Urinary bladder (tissue), 4 donors: Measurements from ENCODE around the gene LRPAP1. TPM values are rescaled to one million over a fixed set of nuclear protein-coding genes. Genes with fewer than 3 reads are reported as not detected.

ENCODE experiments used
- DNase-seq: peaks from one replicate; pipeline ENCODE4 v3.0.0-alpha.2; 2015; ENCODE audit errors: extremely low spot score
- H3K27ac ChIP-seq: one replicate; pipeline ENCODE4 v1.5.1; 2013; ENCODE audit warnings: low read depth, mild to moderate bottlenecking, moderate library complexity
- H3K36me3 ChIP-seq: one replicate; pipeline ENCODE4 v1.6.1; 2013; ENCODE audit warnings: mild to moderate bottlenecking, moderate library complexity; ENCODE audit not compliant: insufficient read depth
- H3K4me1 ChIP-seq: one replicate; pipeline ENCODE4 v1.6.1; 2013; ENCODE audit warnings: mild to moderate bottlenecking, moderate library complexity; ENCODE audit not compliant: insufficient read depth
- H3K4me3 ChIP-seq: one replicate; pipeline ENCODE4 v1.5.1; 2013; ENCODE audit warnings: low read depth, low read length
- WGBS: extraction: QIAGEN DNeasy Blood & Tissue Kit; methylation state at CpG from one replicate; pipeline ENCODE4 v1.1.7; 2013; 5-methylcytosine and 5-hydroxymethylcytosine counted together
- polyA plus RNA-seq: library from polyadenylated mRNA; stranded (reverse); fragments of 200-250 nt; gene quantifications from one replicate; pipeline ENCODE4 v1.2.3, GENCODE V29; 2013
- total RNA-seq: library from RNA; depleted of rRNA; stranded (reverse); fragments of >200 nt; gene quantifications from one replicate; pipeline ENCODE4 v1.2.3, GENCODE V29; 2014
- donor health status: healthy with polysubstance abuse.
- donor health status: healthy.

The LRPAP1 gene
- total and polyA plus RNA-seq, 2 donors, result 79.6 to 231 TPM

DNA sequence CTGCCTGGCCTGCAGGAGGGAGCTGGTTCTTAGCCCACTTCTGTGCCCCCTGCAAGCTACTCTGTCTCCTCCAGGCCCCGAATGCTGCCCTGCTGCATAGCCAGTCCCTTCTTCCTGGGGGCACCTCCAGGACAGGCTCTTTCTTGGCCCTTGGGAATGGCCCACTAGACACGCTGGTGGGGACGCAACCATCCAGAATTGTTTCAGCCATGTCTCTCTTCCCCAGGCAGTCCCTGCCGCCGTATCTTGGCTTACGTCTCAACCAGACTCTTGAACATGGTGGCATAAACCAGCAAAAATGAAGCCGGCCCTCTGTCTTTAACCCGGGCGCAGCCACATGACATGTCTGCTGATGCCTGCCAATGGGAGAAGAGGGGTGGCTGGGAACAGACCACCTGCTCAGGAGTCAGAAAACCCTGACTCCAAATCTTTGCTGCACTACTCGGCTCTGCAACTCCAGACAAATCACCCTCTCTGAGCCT is 9.0 kb downstream of the LRPAP1 start:
- 96% methylated on average over 10 of the region's 10 CpGs for WGBS
- Histone ChIP-seq H3K4me3 (no peak overlapping the region), H3K4me1 (no peaks in the 10 kb centered on the region), H3K36me3 (peaks cover 8% of the 10 kb centered on the region), H3K27ac (no peak overlapping the region)
- DNase-seq, result no peak

DNA sequence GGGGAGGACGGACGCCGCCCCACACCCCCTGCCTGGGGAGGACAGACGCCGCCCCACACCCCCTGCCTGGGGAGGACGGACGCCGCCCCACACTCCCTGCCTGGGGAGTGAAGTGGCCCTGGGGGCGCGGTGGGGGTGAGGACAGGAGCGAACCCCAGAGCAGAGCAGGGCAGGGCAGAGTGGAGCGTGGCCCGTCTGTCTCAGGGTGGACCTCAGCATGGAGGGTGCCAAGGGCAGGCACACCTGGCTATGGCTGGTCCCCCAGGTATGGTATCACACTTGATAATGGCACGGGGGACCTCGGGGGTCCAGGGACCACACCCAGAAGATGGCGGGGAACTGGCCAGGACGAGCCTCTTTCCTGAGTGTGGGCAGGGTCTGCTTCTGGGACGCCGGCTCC is 9.6 kb downstream of the LRPAP1 start:
- WGBS, result 94% methylated on average over 19 of the region's 19 CpGs
- no peak for DNase-seq
- Histone ChIP-seq H3K36me3 (peaks cover 13% of the 10 kb centered on the region), H3K4me3 (no peak overlapping the region), H3K4me1 (no peaks in the 10 kb centered on the region), H3K27ac (no peak overlapping the region)

DNA sequence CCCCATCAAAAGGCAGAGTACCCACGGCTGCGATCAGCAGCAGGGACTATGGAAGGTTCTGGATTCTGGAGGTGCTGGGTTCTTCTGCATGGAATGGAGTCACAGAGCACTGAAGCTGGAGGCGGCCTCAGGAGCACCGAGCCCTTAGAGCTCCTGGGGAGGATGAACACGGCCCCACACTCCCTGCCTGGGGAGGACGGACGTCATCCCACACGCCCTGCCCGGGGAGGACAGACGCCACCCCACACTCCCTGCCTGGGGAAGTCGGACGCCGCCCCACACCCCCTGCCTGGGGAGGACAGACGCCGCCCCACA is 9.9 kb downstream of the LRPAP1 start:
- 91% methylated on average over 15 of the region's 15 CpGs for WGBS
- Histone ChIP-seq H3K36me3 (peaks cover 12% of the 10 kb centered on the region), H3K4me1 (no peaks in the 10 kb centered on the region), H3K27ac (no peak overlapping the region), H3K4me3 (no peak overlapping the region)
- DNase-seq, result no peak

DNA sequence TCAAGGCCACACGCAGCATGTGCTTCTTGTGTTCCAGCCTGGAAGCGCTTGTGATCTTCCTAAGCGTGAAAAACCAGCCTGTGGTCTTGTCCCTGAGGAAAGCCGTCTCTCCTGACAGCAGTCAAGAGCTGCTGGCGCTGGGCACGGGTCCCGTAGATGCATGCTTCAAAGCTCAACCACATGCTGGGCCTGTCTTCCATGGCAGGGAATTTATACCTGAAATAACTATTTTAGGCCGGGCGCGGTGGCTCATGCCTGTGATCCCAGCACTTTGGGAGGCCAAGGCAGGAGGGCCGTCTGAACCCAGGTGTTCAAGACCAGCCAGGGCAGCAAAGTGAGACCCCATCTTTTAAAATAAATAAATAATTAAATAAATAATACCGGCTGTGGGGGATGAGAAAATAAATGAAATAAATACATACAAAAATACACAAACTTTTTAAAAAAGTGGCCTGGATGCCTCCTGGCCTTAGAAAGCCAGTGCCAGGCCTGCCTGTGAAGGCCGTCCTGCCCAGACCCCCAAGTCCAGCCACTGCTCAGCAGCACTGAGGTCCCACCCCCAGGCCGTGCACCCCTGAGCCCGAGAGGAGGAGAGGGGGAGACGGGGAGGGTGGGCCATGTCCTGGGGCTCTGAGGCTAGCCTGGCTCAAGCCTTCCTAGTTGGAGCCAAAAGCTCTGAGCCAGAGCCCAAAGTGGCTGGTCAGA is 10.4 kb downstream of the LRPAP1 start:
- H3K36me3 ChIP-seq, result peaks cover 12% of the 10 kb centered on the region

DNA sequence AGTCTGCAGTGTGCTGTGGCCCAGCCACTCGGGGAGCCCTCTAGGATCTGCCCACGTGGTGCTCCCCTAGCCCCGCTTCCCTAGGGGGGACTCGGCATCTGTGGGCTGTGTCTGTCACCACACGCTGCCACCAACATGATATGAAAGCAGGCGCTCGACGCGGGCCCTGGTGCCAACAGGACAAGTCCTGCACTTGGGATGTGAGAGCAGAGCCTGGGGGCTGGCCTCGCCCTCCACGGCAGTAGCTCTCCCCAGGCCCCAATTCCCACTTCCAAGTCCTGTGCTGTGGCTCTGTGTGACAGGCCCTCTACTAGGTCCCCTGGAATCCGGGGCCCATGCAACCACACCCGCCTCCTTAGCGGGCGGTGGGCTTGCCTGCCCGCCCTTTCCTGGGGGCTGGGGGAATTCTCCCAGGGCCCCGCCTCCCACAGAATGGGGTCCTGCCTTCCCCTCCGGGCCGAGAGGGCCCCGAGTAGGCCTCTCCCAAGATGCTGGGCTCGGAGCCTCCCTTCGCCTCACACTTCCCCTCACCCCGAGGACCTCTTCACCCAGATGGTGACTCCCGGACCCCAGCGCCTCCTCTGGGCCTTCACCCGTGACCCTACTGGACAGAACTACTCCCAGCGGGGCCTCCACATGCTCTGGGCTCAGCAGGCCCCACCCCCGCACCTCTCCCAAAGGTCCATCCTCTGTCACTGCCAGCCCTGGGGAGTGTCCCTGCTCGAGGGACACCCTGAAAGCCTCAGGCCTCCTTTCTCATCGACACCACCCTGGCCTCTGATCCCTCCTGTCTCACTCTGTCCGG is 11.2 kb downstream of the LRPAP1 start:
- Histone ChIP-seq H3K4me1 (no peaks in the 10 kb centered on the region), H3K36me3 (peaks cover 12% of the 10 kb centered on the region), H3K27ac (no peak overlapping the region), H3K4me3 (no peak overlapping the region)
- 92% methylated on average over 31 of the region's 31 CpGs for WGBS
- DNase-seq, result no peak

More for the DNA sequence above, 10.4 kb downstream of the LRPAP1 start:
- Histone ChIP-seq H3K4me1 (no peaks in the 10 kb centered on the region), H3K4me3 (no peak overlapping the region), H3K27ac (no peak overlapping the region)
- DNase-seq, result no peak
- 91% methylated on average over 16 of the region's 16 CpGs for WGBS

DNA sequence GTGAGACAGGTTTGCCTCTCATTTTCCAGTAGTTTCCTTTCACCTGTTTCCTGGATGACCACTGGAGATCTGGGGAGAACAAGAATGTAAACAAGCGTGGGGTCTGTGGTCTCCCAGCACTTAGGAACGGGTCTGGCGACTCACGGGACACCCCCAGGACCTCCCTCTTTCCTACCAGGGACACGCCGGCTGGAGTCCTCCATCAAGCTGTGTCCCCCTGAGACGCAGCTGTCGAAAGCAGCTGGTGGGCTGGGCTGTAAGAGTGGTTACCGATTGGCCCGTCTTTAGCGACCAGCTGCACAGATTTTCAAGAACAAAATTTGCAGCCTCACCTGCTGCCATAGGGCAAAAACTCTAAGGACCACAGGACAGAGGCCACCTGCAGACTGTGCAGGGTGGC is 11.9 kb downstream of the LRPAP1 start:
- H3K36me3 ChIP-seq, result peaks cover 12% of the 10 kb centered on the region
- DNase-seq, result no peak
- H3K27ac ChIP-seq, result no peak overlapping the region
- 87% methylated on average over 11 of the region's 11 CpGs for WGBS
- H3K4me3 ChIP-seq, result no peak overlapping the region
- H3K4me1 ChIP-seq, result no peaks in the 10 kb centered on the region

DNA sequence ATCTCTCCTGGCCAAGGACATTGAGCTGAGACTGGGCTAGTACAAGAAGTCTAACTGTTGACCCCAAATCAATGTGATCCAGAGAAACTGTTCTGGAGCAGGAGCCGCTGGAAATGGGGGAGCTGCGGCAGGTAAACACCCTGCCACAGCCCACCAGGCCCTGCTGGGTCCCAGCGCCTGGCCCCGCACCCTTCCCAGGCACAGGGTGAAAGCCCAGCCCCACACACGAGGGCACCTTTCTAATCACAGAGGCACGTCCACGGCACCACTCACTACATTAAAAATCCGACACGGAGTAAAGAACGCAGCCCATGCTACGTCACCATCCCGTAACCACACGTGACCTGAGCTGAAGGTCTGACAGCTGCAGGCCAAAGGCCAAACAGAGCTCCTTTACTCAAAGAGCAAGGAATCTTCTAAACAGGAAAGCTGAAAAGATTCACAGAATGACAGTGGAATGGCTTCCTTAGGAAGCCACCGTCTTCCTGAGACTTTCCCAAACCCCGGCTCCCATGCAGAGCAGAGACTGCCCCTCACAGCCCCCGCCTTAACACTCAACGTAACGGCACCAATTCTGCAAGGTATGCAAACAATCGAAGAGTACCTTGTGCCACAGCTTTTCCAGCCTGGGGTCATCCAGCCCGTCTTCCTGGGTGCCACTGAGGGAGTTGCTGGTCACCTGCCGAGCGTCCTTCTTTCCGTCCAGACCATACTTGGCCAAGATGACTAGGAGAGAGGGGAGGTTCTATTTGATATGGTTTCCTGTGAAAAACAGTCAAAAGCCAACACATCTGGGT is 12.6 kb downstream of the LRPAP1 start:
- Histone ChIP-seq H3K4me1 (no peaks in the 10 kb centered on the region), H3K36me3 (peaks cover 12% of the 10 kb centered on the region), H3K4me3 (no peak overlapping the region), H3K27ac (no peak overlapping the region)
- 93% methylated on average over 23 of the region's 23 CpGs for WGBS
- no peak for DNase-seq

DNA sequence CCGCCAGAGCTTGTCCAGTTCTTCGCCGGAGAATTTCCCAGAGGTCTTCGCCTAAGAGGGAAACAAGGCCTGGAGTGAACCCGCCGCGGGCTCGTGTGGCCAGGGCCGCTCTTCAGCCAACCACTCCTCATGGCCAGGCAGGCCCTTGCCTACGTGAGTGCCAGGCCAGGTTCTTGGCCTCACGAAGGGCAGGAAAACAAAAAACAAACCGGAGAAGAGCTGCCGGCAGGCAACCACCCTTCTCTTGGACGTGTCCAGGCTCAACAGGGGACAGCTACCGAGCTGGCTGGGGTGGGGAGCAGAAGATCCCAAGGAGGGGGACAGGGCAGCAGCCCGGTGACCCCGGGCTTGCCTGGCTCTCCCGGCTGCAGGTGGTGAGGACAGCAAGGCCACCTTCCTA is 13.3 kb downstream of the LRPAP1 start:
- WGBS, result 92% methylated on average over 18 of the region's 18 CpGs
- no peaks in the 10 kb centered on the region for H3K4me1 ChIP-seq
- DNase-seq, result no peak

DNA sequence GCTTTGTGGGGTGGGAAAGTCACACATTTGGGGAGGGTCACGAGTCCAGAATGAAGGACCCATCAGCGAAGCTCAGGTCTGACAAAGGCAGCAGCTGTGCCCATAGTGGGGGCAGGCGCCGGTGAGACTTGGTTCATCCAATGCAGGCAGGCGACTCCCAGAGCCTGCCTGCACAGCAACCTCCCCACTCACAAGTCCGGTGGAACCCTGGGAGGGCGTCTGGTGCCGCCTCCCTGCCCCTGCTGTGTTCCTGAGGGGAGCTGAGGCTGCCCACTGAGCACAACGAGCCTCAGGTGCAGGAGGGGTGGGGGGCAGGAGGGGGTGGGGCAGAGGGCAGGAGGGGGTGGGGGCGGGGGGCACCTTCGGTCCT is 13.7 kb downstream of the LRPAP1 start:
- Histone ChIP-seq H3K4me3 (no peak overlapping the region), H3K4me1 (no peaks in the 10 kb centered on the region), H3K27ac (no peak overlapping the region), H3K36me3 (peaks cover 12% of the 10 kb centered on the region)
- 89% methylated on average over 11 of the region's 11 CpGs for WGBS
- DNase-seq, result no peak

More for the DNA sequence above, 13.3 kb downstream of the LRPAP1 start:
- peaks cover 12% of the 10 kb centered on the region for H3K36me3 ChIP-seq
- no peak overlapping the region for H3K4me3 ChIP-seq
- H3K27ac ChIP-seq, result no peak overlapping the region

DNA sequence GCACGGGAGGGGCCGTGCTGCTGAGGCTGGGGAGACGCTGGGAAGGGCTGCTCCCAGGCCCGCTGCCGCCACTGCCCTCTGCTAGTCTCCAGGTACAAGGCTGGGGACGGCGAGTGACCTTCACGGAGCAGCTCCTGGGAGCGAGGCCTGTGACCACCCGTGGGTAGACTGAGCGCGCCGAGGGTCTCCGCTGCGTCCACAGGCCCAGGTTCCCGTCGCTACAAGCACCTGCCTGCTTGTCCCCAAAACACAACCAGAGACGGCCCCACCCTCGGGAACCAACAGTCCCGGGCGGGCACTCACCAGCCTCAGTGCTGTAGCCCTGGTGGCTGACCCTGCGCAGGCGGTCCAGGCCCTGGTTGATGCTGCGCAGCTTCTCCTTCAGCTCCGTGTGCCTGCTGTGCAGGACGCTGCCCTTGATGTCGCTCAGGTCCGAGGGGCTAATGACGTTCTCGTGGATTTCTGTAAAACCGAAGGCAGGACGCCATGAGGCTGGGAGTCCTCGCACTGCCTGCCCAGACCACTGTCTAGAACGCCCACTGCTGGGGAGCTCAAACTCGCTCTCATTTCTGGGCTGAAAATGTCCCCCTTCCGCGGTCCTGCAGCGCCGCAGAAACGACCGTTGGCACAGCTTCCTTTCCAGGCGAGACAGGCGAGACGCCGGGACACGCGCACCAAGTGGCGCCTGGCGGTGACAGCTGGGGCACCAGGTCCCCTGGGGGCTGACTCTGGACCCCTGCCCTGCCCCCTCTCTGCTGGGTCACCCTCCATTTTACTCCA is 14.3 kb downstream of the LRPAP1 start:
- DNase-seq, result no peak
- H3K4me1 ChIP-seq, result no peaks in the 10 kb centered on the region
- no peak overlapping the region for H3K4me3 ChIP-seq
- peaks cover 12% of the 10 kb centered on the region for H3K36me3 ChIP-seq
- no peak overlapping the region for H3K27ac ChIP-seq
- 94% methylated on average over 49 of the region's 49 CpGs for WGBS

DNA sequence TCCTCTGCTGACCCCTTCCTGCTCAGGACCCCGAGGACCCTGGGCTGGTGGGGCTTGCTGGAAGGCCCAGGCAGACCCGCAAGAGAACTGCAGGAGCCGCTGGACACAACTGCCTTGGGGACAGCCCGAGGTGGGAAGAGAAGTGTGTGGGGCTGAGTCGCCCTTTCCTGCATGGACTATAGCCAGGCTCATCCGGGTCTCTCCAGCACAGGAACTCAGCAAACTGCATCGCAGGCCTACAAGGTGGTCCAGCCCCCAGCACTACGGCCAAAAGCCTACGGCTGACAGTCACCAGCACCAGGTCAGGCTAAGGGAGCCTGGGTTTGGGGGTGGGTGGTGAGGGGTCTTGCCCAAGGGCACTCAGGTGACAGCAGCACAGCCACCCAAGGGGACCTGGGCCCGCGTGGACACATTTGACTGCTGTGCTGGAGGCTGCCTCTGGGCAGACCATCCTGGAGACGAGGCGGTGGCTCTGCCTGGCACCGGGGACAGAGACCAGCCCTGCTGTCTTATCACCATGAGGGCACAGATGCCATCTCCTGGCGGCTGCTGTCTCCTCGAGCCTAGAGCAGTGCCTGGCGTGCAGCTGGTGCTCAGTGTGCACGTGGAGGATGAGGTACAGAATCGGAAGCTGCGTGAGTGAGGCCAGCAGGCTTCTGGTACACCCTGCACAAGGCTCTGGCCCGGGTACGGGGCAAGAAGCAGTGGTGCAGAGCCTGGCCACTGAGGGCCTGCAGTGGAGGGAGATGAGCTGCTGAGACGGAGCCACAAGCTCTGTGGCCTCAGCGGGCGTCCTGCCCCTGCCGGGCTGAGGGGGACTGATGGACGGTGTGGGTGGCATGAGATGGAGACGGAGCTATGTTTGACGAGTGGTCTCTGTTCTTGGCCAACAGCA is 15.1 kb downstream of the LRPAP1 start:
- no peak overlapping the region for H3K4me3 ChIP-seq
- 94% methylated on average over 29 of the region's 29 CpGs for WGBS
- H3K27ac ChIP-seq, result no peak overlapping the region
- peaks cover 9% of the 10 kb centered on the region for H3K36me3 ChIP-seq
- no peak for DNase-seq
- H3K4me1 ChIP-seq, result no peaks in the 10 kb centered on the region

DNA sequence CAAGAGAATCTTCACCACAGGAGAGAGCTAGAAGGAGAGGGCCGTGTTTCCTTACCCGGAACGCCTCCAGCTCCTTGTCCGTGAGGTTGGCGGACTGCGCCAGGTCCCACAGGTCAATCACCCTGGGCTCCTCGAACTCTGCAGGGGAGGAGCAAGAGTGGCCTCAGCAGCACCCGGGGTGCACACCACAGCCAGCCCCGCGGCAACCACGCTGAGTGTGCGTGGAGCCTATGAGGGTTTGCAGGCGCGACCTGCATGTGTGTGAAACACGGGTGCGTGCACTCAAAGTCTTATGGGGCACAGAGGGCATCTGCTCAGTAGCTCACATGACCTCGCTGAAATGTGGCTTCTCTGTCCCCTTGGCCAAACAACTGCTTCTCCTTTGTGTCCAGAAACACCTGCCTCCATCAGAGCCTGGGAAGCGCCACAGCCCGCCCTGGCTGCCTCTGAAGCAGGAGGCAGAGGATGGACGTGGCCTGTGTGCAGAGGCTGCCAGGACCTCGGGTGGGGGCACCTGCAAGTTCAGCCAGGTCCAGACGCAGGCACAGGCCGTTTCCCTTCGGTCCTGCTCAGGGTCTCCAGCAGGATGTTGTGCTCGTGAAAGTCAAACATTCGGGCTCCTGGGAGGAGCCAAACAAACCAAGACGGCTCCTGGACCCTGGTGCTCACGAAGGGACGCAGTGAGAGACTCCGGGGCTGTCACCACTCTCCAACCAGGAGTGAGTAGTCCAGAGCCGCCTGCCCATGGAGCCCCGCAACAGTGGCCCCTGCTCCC is 16.0 kb downstream of the LRPAP1 start:
- DNase-seq, result no peak
- WGBS, result 92% methylated on average over 32 of the region's 32 CpGs
- Histone ChIP-seq H3K27ac (no peak overlapping the region), H3K4me3 (no peak overlapping the region), H3K4me1 (no peaks in the 10 kb centered on the region), H3K36me3 (peaks cover 8% of the 10 kb centered on the region)
